GM12875 (cell line): ENCODE data around the gene SH3PXD2A.
"Not testable (repeated sequence)": the region's sequence is repeated elsewhere in the genome, so short reads cannot be mapped to it uniquely, and the experiment has no call there.

ENCODE experiments used
- H3K4me3 ChIP-seq: one replicate; pipeline ENCODE4 v1.5.1; 2011; ENCODE audit warnings: low read depth, low read length, control low read depth
- CTCF ChIP-seq: IDR thresholded peaks from 2 replicates; pipeline ENCODE4 v1.5.1; 2011; ENCODE audit warnings: low read depth, mild to moderate bottlenecking, control low read depth, inconsistent platforms, low read length, moderate library complexity, borderline replicate concordance; ENCODE audit not compliant: insufficient read depth

The SH3PXD2A gene

GRCh38 chr10:103814105-103814504, 41.3 kb downstream of the SH3PXD2A start:
- H3K4me3 ChIP-seq, result no peak overlapping the region
- no peak for TF ChIP-seq CTCF

DNA sequence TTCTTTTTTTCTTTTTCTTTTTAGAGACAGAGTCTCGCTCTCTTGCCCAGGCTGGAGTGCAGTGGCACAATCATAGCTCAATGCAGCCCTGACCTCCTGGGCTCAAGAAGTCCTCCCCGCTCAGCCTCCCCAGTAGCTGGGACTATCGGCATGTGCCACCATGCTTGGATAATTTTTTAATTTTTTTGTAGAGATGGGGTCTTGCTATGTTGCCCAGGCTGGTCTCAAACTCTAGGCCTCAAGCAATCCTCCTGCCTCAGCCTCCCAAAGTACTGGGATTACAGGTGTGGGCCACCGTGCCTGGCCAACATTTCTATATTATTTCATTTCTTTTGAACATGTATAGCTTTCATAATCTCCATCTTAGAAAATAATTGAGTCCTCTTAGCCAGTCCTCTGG, 42.1 kb downstream of the SH3PXD2A start:
- H3K4me3 ChIP-seq, result not testable (repeated sequence)

DNA sequence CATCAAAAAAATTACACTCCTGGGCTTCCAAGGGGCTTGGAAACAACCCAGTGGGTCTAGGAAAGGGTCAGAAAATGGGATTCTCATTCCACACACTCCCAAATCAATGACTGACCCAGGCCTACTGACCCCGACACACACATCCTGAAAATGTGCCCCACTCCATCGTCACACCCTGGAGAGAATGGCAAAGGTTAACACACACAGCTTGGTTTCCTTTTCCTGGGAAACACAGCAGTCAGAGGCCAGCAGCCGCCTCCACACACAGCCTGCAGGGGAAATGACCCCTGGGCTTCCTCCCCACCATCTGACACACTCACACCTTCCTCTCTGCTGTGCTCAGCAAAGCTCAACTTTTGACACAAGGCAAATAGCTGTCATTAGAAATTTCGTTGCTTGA, 42.9 kb downstream of the SH3PXD2A start:
- no peak for TF ChIP-seq CTCF
- H3K4me3 ChIP-seq, result no peak overlapping the region

- TF ChIP-seq CTCF, result no peak
- H3K4me3 ChIP-seq, result no peak overlapping the region
Measured at GRCh38 chr10:103812004-103812403, 43.4 kb downstream of the SH3PXD2A start.

DNA sequence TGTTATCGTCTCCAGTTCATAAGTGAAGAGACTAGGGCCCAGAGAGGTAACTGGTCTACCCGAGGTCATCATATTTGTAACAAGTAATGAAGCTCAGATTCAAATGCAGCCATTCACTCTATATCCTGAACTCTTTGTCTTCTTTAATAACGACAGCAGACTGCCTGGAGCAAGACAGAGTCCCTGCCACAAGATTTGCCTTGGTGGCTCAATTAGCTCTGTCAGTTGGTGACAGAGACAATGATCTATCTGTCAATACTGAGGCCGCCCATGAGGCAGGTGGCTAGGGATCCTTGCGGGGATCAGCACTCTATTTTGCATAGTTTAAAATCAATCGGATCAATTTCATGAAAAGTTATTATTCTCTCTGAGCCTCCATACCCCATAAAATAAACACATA, 43.9 kb downstream of the SH3PXD2A start:
- TF ChIP-seq CTCF, result no peak
- H3K4me3 ChIP-seq, result no peak overlapping the region

DNA sequence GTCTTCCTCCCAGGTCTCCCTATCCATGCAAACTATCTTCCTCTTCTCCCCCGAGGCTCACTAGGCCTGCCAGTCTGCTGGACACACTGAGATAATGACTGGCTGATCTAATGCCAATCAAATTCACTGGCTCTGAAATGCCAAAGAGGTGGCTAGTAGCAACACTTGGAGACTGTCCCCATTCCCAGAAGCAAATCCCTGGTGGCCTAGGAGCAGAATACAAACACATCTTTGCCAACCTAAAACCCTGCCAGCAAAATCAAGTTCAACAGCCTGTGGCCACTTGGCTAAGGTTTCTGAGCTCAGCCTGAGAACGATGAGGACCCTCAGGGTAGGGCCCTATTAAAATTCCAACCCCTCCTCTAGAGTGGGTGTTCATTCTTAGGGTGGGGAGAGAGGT, 46.6 kb downstream of the SH3PXD2A start:
- TF ChIP-seq CTCF, result no peak
- H3K4me3 ChIP-seq, result no peak overlapping the region

DNA sequence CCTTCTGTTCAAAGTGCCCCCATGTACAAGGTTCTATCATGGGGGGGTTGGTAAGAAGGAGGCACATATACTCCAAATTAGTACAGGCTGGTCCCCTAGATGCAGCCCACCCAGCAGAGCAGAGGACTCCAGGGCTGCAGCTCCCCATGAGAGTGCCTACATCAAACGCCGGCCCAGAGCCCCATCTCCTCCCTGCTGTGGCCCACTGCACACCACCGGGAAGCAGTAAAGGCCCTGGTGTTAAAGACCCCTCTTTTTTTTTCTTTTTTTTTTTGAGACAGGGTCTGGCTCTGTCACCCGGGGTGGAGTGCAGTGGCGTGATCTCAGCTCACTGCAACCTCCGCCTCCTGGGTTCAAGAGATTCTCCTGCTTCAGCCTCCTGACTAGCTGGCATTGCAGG, 47.4 kb downstream of the SH3PXD2A start:
- TF ChIP-seq CTCF, result no peak
- no peak overlapping the region for H3K4me3 ChIP-seq
